OCI-LY7 (cell line): ENCODE data around the gene XRCC5. TPM values are rescaled to one million over a fixed set of nuclear protein-coding genes. Genes with fewer than 3 reads are reported as not detected.
A peak's percentile ranks its signal among the peaks of the same experiment; 100 is the strongest.

ENCODE experiments used
- Bru-seq: library from RNA; stranded (reverse); fragments of 400-500 nt; gene quantifications from one replicate; lab custom pipeline; 2021; lab: Mats Ljungman, UMichigan
- BruChase-seq, 2 experiments: library from RNA; stranded (reverse); fragments of 400-500 nt; gene quantifications; one replicate each; lab custom pipeline; 2021; lab: Mats Ljungman, UMichigan
- BruUV-seq: library from RNA; stranded (reverse); fragments of 400-500 nt; replicated peaks from 2 replicates; lab custom pipeline; 2021; lab: Mats Ljungman, UMichigan
- CTCF ChIA-PET: fragments of 300-600 bp; sonication (Branson Sonifier 250); formaldehyde crosslinking; loops from one replicate; lab custom pipeline; 2022; ENCODE audit warnings: antibody characterized with exemption; ENCODE audit not compliant: unreplicated experiment; lab: Charles Lee
- POLR2A ChIA-PET: fragments of 300-600 bp; sonication (Branson Sonifier 250); formaldehyde crosslinking; loops from one replicate; lab custom pipeline; 2022; ENCODE audit warnings: antibody characterized with exemption; lab: Charles Lee
- DNase-seq: peaks from one replicate; pipeline ENCODE4 v3.0.0-alpha.2; 2015; ENCODE audit warnings: low spot score
- H2AFZ ChIP-seq: fragments of 200-600 bp; sonication (generic), shearing (Covaris generic); 2 replicates; pipeline ENCODE4 v1.6.1; 2014; ENCODE audit warnings: mild to moderate bottlenecking, antibody characterized with exemption, low read length, moderate library complexity
- H3K27ac ChIP-seq: fragments of 200-600 bp; sonication (generic); 2 replicates; pipeline ENCODE4 v1.5.1; 2014; ENCODE audit warnings: mixed run types, low read depth, mild to moderate bottlenecking, moderate library complexity, low read length, inconsistent platforms; ENCODE audit not compliant: poor library complexity, severe bottlenecking
- H3K36me3 ChIP-seq: fragments of 200-600 bp; sonication (generic); 2 replicates; pipeline ENCODE4 v1.6.1; 2014; ENCODE audit warnings: mild to moderate bottlenecking, antibody characterized with exemption, low read length, moderate library complexity, mixed read lengths; ENCODE audit not compliant: insufficient read depth
- H3K4me1 ChIP-seq: fragments of 200-600 bp; sonication (generic); 2 replicates; pipeline ENCODE4 v1.5.1; 2014; ENCODE audit warnings: mild to moderate bottlenecking, low read length; ENCODE audit not compliant: insufficient read depth, poor library complexity, severe bottlenecking
- H3K4me2 ChIP-seq: fragments of 200-600 bp; sonication (generic); 2 replicates; pipeline ENCODE4 v1.6.1; 2014; ENCODE audit warnings: mild to moderate bottlenecking, low read length
- H3K4me3 ChIP-seq: fragments of 200-600 bp; sonication (generic); 2 replicates; pipeline ENCODE4 v1.5.1; 2014; ENCODE audit warnings: mild to moderate bottlenecking, low read depth, low read length; ENCODE audit not compliant: poor library complexity, severe bottlenecking
- H3K79me2 ChIP-seq: fragments of 200-600 bp; sonication (generic); 2 replicates; pipeline ENCODE4 v1.6.1; 2016; ENCODE audit warnings: low read depth, mild to moderate bottlenecking, low read length, moderate library complexity, mixed read lengths; ENCODE audit not compliant: insufficient read depth
- H3K9me2 ChIP-seq: fragments of 200-600 bp; sonication (generic); 2 replicates; pipeline ENCODE4 v1.6.1; 2016; ENCODE audit warnings: mild to moderate bottlenecking, low read length, mixed read lengths; ENCODE audit not compliant: insufficient read depth
- H3K9me3 ChIP-seq: fragments of 200-600 bp; sonication (generic); 2 replicates; pipeline ENCODE4 v1.6.1; 2014; ENCODE audit warnings: mild to moderate bottlenecking, mixed run types, low read length, mixed read lengths
- H4K20me1 ChIP-seq: fragments of 200-600 bp; sonication (generic); 2 replicates; pipeline ENCODE4 v1.6.1; 2014; ENCODE audit warnings: mild to moderate bottlenecking, antibody characterized with exemption, low read length, moderate library complexity, mixed read lengths; ENCODE audit not compliant: insufficient read depth
- EZH2phosphoT487 ChIP-seq: fragments of 200-600 bp; sonication (generic); IDR thresholded peaks from 2 replicates; pipeline ENCODE4 v1.6.1; 2018; ENCODE audit warnings: low read depth, borderline replicate concordance, mild to moderate bottlenecking, mixed run types, antibody characterized with exemption, low read length, moderate library complexity, mixed read lengths
- intact Hi-C: fragments of 100-400 bp; cut with micrococcal nuclease; formaldehyde crosslinking; loops from one replicate; pipeline ENCODE4 v1.10.0; 2022; ENCODE audit not compliant: unreplicated experiment
- long read RNA-seq: library from polyadenylated mRNA; stranded (forward); transcript quantifications from one replicate; pipeline ENCODE4 v2.0.0, GENCODE V29; 2022
- total RNA-seq, 2 experiments: library from RNA; depleted of rRNA in 1 of 2; stranded (reverse); fragments of >200 nt in 1 of 2; shearing (Covaris generic) in 1 of 2; gene quantifications; 2 replicates each; pipeline ENCODE4 v1.2.3, GENCODE V29; 2014 to 2022
- TF ChIP-seq, protein P1 (sequence below): fragments of 200-600 bp; sonication (generic); conservative IDR thresholded peaks from 2 replicates; pipeline ENCODE4 v1.5.1; 2014; ENCODE audit warnings: mild to moderate bottlenecking, antibody characterized with exemption, low read length, moderate library complexity, mixed read lengths

The XRCC5 gene
- total RNA-seq (2014; rRNA removed; shearing (Covaris generic)) (174 and 180 TPM in 2 replicates), total RNA-seq (2022) (294 and 344 TPM in 2 replicates), Bru-seq, nascent RNA (percentile 97 among the genes with signal in this experiment), BruChase-seq, experiment 1, labeled RNA remaining after a 6-hour chase (percentile 97 among the genes with signal in this experiment), BruChase-seq, experiment 2, labeled RNA remaining after a 2-hour chase (percentile 94 among the genes with signal in this experiment)
- long read RNA-seq, transcript XRCC5-201 (21 exons, 3,428 nt): major isoform, 821 of 908 reads
- long read RNA-seq, partial matches to known transcripts: 40 of 908 reads
- long read RNA-seq, other reads (novel, unspliced or antisense): 46 of 908 reads

DNA sequence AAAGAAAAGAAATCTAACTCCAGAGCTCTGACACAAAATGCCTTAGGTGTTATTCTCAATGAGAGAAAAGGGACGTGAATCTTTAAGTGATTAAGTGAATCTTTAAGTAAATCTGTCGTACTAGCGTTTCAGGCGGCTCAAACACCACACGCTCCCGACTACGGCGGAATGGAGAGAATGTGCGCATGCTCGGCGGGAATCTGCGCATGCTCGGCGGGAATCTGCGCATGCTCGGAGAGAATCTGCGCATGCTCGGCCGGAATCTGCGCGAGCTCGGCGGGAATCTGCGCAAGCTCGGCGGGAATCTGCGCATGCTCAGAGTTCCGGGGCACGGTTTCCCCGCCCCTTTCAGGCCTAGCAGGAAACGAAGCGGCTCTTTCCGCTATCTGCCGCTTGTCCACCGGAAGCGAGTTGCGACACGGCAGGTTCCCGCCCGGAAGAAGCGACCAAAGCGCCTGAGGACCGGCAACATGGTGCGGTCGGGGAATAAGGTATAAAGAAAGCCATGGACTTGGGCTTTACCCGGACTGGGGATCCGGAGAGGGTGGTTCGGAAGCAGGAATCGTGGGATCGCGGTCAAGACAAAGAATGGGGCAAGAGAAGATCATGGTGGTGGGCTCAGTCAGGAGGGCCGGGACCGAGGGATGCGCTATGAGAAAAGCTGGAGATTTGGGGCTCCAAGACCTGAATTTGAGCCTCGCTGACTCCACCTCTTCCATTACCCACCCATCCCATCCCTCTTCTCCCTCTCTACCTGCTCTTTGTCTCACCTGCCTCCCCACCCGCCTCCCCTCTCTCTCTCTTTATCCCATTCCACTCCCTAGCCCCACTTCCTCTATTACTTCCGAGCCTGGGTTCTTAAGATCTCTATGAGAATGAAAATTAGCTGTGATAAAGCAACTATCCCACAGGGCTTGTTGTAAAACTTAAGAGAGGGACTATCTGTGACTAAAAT, at the start of gene XRCC5:
TSS of gene XRCC5 (plus strand) at position 382 of the 955 bp plus-strand sequence. CDS start at position 471, 89 bp downstream.
- ChIA-PET POLR2A (interaction anchor here (0.6 to 1.8 kb wide), 11 partner anchors 11 to 194 kb away, joined by 3 to 13 read pairs (median 5); no protein-coding TSS in a partner anchor), CTCF (interaction anchor here (0.8 kb wide), 1 partner anchor 13 kb away, joined by 4 read pairs; no protein-coding TSS in a partner anchor)
- peaks cover 41% of the 10 kb centered on the region for H3K36me3 ChIP-seq
- H4K20me1 ChIP-seq: peaks cover 18% of the 10 kb centered on the region; the same call in 1 of the 2 replicates
- no peaks in the 10 kb centered on the region for H3K9me3 ChIP-seq
- no peaks in the 10 kb centered on the region for H3K9me2 ChIP-seq
- BruUV-seq: no TSS peak
- H3K4me1 ChIP-seq: peaks cover 48% of the 10 kb centered on the region
- H2AFZ ChIP-seq: peak within 1 kb of the TSS; percentile 19; the same call in 1 of the 2 replicates
- peaks cover 45% of the 10 kb centered on the region for H3K79me2 ChIP-seq
- H3K4me2 ChIP-seq: peak within 1 kb of the TSS; percentile 71
- H3K27ac ChIP-seq: peak within 1 kb of the TSS; percentile 74
- peak within 1 kb of the TSS; percentile 91 for H3K4me3 ChIP-seq
- intact Hi-C loops: loop anchor here (1.0 to 10.0 kb wide), 3 partner anchors 303 to 1304 kb away; partner anchors contain the start of genes BARD1, RPL37A and SMARCAL1
- peak; percentile 98 for DNase-seq
- TF ChIP-seq, protein P1, sequence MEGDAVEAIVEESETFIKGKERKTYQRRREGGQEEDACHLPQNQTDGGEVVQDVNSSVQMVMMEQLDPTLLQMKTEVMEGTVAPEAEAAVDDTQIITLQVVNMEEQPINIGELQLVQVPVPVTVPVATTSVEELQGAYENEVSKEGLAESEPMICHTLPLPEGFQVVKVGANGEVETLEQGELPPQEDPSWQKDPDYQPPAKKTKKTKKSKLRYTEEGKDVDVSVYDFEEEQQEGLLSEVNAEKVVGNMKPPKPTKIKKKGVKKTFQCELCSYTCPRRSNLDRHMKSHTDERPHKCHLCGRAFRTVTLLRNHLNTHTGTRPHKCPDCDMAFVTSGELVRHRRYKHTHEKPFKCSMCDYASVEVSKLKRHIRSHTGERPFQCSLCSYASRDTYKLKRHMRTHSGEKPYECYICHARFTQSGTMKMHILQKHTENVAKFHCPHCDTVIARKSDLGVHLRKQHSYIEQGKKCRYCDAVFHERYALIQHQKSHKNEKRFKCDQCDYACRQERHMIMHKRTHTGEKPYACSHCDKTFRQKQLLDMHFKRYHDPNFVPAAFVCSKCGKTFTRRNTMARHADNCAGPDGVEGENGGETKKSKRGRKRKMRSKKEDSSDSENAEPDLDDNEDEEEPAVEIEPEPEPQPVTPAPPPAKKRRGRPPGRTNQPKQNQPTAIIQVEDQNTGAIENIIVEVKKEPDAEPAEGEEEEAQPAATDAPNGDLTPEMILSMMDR: no peak
- no peak for TF ChIP-seq EZH2phosphoT487

DNA sequence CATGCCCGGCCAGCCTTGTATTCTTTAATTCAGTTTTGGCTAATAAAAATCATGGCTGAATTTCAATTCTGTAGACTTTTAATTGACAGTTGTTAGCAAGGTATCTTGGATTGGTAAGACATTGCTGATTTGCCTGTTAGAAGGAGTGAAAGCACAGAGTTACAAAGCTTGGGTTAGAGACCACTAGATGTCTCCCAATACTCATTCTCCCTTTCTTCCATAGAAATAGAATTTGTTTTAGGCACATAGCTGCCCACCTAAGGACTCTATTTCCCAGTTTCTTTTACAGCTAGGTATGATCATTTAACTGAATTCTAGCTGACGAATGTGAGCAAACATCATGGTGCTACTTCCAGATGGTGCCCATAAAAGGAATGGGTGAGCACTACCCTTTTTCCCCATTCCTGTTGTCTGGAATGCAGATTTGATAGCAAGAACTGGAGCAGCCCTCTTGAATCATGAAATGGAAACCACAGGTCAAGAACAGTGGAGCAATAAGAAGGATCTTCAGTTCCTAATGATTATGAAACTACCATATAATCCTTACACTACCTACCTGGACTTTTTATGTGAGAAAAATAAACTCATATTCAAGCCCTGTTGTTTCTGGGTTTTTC, 45.0 kb upstream of the XRCC5 start:
- Histone ChIP-seq H3K4me2 (no peak overlapping the region), H2AFZ (no peak overlapping the region), H3K4me1 (no peaks in the 10 kb centered on the region), H3K79me2 (no peaks in the 10 kb centered on the region), H3K9me3 (no peaks in the 10 kb centered on the region), H4K20me1 (no peaks in the 10 kb centered on the region), H3K36me3 (no peaks in the 10 kb centered on the region), H3K27ac (no peak overlapping the region), H3K4me3 (no peak overlapping the region), H3K9me2 (no peaks in the 10 kb centered on the region)
- intact Hi-C loops: no loop called here
- TF ChIP-seq, protein P1: peak; percentile 47
- TF ChIP-seq EZH2phosphoT487: no peak
- ChIA-PET CTCF (interaction anchor here (0.6 kb wide), 1 partner anchor 50 kb away, joined by 3 read pairs; no protein-coding TSS in a partner anchor), POLR2A (interaction anchor here (0.6 kb wide), 1 partner anchor 58 kb away, joined by 3 read pairs; no protein-coding TSS in a partner anchor)
- no TSS peak for BruUV-seq
- no peak for DNase-seq
